Left cardiac atrium (tissue), 4 donors: ENCODE data around the gene GLRX. TPM values are rescaled to one million over a fixed set of nuclear protein-coding genes. Genes with fewer than 3 reads are reported as not detected.
"Not testable (repeated sequence)": the region's sequence is repeated elsewhere in the genome, so short reads cannot be mapped to it uniquely, and the experiment has no call there.

ENCODE experiments used
- ATAC-seq, 2 donors: fragments of 200-7000 bp; cut with Tn5 transposase; one replicate each; pipeline ENCODE4 v1.9.1; 2020; ENCODE audit warnings: mild to moderate bottlenecking in 2 of 2, moderate library complexity in 2 of 2
- DNase-seq: peaks from one replicate; pipeline ENCODE4 v3.0.0-alpha.2; 2020
- intact Hi-C, 2 donors: fragments of 100-400 bp; cut with DNase I; formaldehyde crosslinking; loops; one replicate each; pipeline versions ENCODE4 v1.14.1 to v1.15.1; 2022 to 2023
- total RNA-seq, 2 donors: library from RNA; stranded (reverse); fragmentation: NEBNext Ultra II Directional; extraction: Animal tissue kit (Norgen Biotek cat#: 25700); gene quantifications; one replicate each; pipeline ENCODE4 v1.2.1, GENCODE V29; 2021
- donor health status: DM: no; HTN: yes; CAD: no.
- donor health status: DM: no; HTN: yes; CAD: no; lungs with severe emphysema.
- donor health status: DM: yes; HTN: yes; CAD: no.
- donor health status: Dilated cardiomyopathy.

Gene GLRX
- total RNA-seq, 2 donors from 2014 or later, result 73.1 to 76.0 TPM

DNA sequence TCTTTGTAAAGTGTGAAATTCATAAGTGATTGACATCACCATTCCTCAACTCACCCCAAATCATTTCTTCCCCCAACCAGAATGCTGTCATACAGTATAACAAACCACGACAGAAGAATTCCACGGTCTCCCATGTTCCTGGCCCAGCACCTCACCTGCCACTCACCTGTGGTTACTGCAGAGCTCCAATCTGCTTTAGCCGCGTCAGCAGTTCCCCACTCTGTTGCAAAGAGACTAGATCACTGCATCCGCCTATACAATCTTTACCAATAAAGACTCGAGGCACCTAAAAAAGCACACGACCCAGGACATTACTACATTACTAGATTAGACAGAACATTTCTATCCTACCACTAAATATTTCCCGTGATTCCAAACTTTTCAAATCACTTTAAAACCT, 6.2 kb downstream of the GLRX start:
- DNase-seq (no peak), ATAC-seq (no peak)
- intact Hi-C loops, result no loop called here

DNA sequence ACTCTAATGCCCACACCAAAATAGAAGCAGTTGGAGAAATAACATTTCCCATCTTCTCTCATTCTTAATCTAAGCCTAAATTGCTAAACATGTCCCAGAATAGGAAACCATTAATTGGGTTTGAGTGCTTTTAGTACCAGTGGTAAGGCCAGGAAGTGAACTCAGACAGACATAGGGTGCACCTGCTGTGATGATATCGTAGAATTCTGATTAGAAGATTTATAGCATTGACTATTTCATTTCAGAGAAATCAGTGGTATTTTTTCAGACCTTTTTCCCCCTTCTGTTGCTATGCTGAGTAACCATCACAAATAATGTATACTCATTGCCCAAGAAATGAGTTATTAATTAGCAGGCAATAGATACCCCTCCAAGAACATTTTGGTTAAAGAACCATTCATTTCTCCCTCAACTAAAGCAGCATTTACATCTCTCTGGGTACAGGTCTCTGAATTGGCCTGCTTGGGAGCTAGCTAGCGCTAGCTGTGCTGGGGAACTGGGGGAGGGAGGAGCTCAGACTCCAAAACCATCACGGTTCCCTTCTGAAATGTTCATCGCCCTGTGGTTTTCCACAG, 7.3 kb downstream of the GLRX start:
- intact Hi-C loops, result no loop called here
- no peak for ATAC-seq
- DNase-seq, result no peak

DNA sequence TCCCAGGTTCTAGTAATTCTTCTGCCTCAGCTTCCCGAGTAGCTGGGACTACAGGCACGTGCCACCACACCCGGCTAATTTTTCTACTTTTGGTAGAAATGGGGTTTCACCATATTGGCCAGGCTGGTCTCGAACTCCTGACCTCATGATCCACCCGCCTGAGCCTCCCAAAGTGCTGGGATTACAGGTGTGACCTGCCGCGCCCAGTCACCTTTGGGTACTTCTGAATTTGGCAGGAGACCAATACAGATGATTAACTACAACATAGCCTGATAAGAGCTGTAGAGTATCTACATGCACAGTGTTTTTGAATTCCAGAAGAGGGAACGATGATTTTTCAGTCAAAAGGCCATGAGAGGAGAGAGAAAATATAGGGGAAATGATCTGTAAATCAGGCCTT, 9.5 kb downstream of the GLRX start:
- intact Hi-C loops, DNase-seq, ATAC-seq: not testable (repeated sequence)

GRCh38 chr5:95812074-95812471, 10.5 kb downstream of the GLRX start:
- intact Hi-C loops, result no loop called here
- DNase-seq, result no peak
- ATAC-seq, result peak in 1 of 2 donors; percentile 36

GRCh38 chr5:95811461-95812073, 11.0 kb downstream of the GLRX start:
- DNase-seq, intact Hi-C loops, ATAC-seq: not testable (repeated sequence)

GRCh38 chr5:95811126-95811423, 11.5 kb downstream of the GLRX start:
- intact Hi-C loops, ATAC-seq, DNase-seq: not testable (repeated sequence)

DNA sequence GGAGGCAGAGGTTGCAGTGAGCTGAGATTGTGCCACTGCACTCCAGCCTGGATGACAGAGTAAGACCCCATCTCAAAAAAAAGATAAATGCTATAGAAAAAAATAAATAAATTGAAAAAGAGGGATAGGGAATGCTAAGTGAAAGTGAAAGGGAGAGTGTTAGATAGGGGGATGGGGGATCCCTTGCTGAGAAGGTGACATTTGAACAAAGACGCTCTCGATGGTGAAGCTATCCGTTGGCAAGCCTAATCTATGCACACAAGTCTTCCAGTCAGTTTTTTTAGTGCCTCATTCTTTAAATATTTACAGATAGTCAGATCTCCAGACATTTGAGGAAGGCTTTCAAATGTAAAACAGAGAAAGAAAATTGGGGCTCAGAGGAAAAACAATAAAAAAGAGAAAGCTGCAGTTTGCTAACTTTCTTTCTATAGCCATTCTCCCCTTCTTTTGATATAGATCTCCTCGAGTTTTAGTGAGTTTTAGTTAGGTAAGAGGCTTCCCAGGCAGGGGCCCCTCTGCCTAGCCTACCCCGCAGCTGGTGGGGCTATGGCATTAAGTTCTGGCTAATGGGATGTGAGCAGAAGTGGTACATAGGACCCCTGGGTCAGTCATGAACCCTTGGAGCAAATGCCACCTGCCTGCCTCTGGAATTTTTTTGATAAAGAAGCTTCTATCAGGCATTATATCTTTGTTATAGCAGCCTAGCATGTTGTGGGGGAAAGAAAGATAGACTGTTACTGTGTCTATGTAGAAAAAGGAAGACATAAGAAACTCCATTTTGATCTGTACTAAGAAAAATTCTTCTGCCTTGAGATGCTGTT, 12.0 kb downstream of the GLRX start:
- DNase-seq (no peak), ATAC-seq (no peak)
- intact Hi-C loops, result no loop called here

DNA sequence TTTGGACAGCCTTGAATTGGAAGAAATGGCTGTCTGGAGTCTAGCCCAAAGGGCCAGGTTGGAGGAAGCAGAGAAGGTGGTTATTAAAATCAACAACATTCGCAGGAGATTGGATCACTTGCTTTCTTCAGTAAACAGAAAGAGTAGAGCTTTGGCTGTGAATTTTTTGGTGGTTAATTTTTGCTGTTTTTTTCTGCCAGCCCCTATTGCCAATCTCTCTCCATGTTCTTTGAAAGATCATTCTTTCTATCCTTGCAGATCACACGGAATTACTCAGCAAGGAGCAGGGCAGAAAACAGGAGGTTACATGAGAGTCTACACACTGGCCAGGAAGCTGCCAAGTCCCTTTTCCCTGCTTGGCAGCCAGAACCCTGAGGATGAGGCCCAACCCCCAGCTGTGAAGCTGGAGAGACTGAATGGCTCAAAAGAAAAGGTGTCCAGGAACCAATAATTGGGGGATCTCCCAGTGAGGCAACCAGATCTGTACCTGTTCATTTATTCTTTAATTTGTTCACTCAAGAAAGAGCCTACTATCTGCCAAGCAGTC, 13.0 kb downstream of the GLRX start:
- DNase-seq, result no peak
- ATAC-seq, result peak; percentile 60 to 68
- intact Hi-C loops, result no loop called here

DNA sequence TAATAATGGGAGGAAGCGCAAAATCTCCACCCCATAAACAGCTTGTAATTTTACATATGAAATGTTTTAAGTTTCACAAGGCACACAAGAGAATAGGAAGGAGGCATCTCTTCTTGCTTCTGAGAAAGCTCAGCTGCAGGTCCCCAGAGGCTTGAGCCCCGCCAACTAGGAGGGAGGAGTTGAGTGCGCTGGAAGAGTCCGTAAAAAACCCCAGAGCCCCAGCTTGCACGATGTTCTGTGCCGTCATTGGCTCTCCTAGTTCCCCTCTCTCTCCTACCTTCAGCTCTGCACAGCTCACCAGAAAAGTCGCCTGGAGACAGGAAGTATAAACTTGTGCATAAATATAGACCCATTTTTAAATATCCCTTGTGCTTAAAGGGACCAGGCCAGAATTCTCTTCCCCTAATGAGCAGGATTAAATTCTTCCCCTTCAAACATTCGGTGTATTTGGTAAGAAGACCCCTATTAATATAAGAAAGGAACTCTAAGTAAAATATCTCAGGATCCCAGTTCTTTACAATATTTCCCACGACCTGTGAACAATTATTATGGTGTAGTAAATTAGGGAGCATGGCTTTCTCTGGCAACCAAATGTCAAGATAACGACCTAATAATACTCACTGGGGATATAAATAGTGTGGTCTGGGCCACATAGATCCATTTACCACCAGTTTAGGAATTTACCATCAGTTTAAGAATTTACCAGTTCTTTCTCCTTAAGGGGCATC, 13.7 kb downstream of the GLRX start:
- ATAC-seq, result peak; percentile 92 to 97
- peak; percentile 76 for DNase-seq
- intact Hi-C loops, result no loop called here

GRCh38 chr5:95808013-95808685, 14.4 kb downstream of the GLRX start:
- intact Hi-C loops, result no loop called here
- no peak for DNase-seq
- no peak for ATAC-seq

DNA sequence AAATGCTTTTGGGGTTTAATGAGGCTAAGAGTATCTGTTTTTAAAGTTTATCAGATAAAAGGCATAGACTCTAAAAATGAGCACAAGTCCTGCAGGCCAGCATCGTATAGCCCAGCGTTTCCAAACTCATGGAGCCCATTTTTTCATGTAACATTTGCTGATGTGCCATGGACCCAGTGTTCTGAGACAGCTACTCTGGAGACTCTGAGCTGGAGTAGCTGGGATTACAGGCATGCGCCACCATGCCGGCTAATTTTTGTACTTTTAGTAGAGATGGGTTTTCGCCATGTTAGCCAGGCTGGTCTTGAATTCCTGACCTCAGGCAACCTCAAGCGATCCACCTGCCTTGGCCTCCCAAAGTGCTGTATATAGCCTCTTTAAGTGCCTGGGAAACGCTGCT, 15.8 kb downstream of the GLRX start:
- intact Hi-C loops, result no loop called here
- no peak for ATAC-seq
- DNase-seq, result no peak

- no peak for ATAC-seq
- no peak for DNase-seq
- intact Hi-C loops, result no loop called here
Measured at GRCh38 chr5:95804736-95805539, 17.6 kb downstream of the GLRX start.

- intact Hi-C loops, result no loop called here
- no peak for DNase-seq
- ATAC-seq, result peak; percentile 53 to 77
Measured at GRCh38 chr5:95803271-95804148, 19.0 kb downstream of the GLRX start.

- no peak for DNase-seq
- ATAC-seq, result no peak
- intact Hi-C loops, result no loop called here
Measured at GRCh38 chr5:95801961-95802360, 20.6 kb downstream of the GLRX start.

DNA sequence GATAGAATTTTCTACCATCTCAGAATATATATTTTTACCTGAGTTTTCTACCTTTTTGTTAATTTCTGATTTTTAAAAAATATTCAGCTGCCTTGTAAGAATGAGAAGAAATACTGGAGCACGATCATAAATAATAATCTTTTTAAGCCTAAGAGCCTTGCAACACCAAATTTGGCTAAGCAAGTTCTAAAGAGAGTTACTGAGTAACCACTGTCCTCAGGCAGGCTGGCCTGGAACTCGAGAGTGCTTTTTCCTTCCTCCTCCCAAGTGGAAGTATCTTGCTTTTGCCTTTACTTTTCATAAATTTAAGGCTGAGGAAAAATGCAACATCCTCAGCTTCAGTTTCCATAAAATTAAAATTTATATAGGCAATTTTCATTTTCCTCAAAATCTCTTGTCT, 21.0 kb downstream of the GLRX start:
- ATAC-seq (no peak), DNase-seq (no peak)
- intact Hi-C loops, result no loop called here

GRCh38 chr5:95800553-95800952, 22.0 kb downstream of the GLRX start:
- ATAC-seq (no peak), DNase-seq (no peak)
- intact Hi-C loops, result no loop called here

DNA sequence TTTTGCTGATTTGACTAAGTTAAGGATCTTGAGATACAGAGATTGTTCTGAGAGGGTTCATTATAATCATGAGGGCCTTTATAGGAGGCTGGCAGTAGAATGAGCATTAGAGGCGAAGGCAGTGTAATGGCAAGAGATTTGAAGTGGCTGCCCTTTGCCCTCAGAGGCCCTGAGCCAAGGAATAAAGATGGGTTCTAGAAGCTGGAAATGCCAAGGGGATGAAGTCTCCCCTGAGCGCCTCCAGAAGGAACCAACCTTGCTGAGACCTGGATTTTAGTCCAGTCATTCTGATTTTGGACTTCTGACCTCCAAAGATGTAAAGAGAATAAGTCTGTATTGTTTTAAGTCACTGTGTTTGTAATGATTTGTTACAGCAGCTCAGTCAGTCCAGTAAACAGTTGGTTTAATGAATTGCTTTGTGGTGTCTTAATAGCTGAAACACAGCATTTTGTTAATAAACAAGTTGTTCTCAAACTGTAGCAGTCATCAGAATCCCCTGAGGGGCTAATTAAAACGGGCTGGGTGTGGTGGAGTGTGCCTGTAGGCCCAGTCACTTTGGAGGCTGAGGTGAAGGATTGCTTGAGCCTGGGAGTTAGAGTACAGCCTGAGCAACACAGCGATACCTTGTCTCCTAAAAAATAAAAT, 23.2 kb downstream of the GLRX start:
- no peak for ATAC-seq
- DNase-seq, result no peak
- intact Hi-C loops, result no loop called here
